Stimulated activated CD4-positive, alpha-beta T cell treated with anti-CD3 and anti-CD28 coated beads, Interleukin-2, amount 100 ng/mL, for 24 hours (primary cell): ENCODE results near the gene ZHX3.

ENCODE experiments used
- DNase-seq, 2 donors: peaks; one replicate each; pipeline ENCODE4 v3.0.0-alpha.2; 2020

ZHX3 gene

GRCh38 chr20:41182296-41183212 is 135.0 kb downstream of the ZHX3 start:
- no peak for DNase-seq

- DNase-seq = no peak
Observed at GRCh38 chr20:41181567-41181966, 136.0 kb downstream of the ZHX3 start.

- no peak for DNase-seq
Observed at GRCh38 chr20:41180599-41181333, 136.8 kb downstream of the ZHX3 start.

GRCh38 chr20:41179961-41180360 is 137.6 kb downstream of the ZHX3 start:
- no peak for DNase-seq

- peak in 1 of 2 donors; percentile 8 for DNase-seq
Observed at GRCh38 chr20:41178904-41179432, 138.6 kb downstream of the ZHX3 start.

- peak in 1 of 2 donors; percentile 8 for DNase-seq
Observed at GRCh38 chr20:41178495-41178894, 139.0 kb downstream of the ZHX3 start.

- DNase-seq = no peak
Observed at GRCh38 chr20:41177636-41178035, 139.9 kb downstream of the ZHX3 start.

- no peak for DNase-seq
Observed at GRCh38 chr20:41176711-41177552, 140.6 kb downstream of the ZHX3 start.

GRCh38 chr20:41175727-41176330 is 141.7 kb downstream of the ZHX3 start:
- DNase-seq = no peak

GRCh38 chr20:41175201-41175651 is 142.3 kb downstream of the ZHX3 start:
- DNase-seq = peak in 1 of 2 donors; percentile 8

- peak; percentile 0 to 3 for DNase-seq
Observed at GRCh38 chr20:41174782-41175181, 142.7 kb downstream of the ZHX3 start.

GRCh38 chr20:41174373-41174772 is 143.2 kb downstream of the ZHX3 start:
- DNase-seq = peak; percentile 0 to 14

GRCh38 chr20:41173791-41174341 is 143.7 kb downstream of the ZHX3 start:
- DNase-seq = peak; percentile 0 to 5

GRCh38 chr20:41173161-41173721 is 144.3 kb downstream of the ZHX3 start:
- DNase-seq = peak; percentile 75 to 77

- peak; percentile 1 to 13 for DNase-seq
Observed at GRCh38 chr20:41172296-41173140, 145.0 kb downstream of the ZHX3 start.

GRCh38 chr20:41171736-41172295 is 145.7 kb downstream of the ZHX3 start:
- DNase-seq = peak in 1 of 2 donors; percentile 11

GRCh38 chr20:41170386-41171105 is 147.0 kb downstream of the ZHX3 start:
- no peak for DNase-seq

- no peak for DNase-seq
Observed at GRCh38 chr20:41169791-41170351, 147.7 kb downstream of the ZHX3 start.

GRCh38 chr20:41169162-41169690 is 148.3 kb downstream of the ZHX3 start:
- DNase-seq = no peak
